Small intestine (tissue), 7 donors: Measurements from ENCODE around the gene FBP1. TPM values are rescaled to one million over a fixed set of nuclear protein-coding genes. Genes with fewer than 3 reads are reported as not detected.

Experiments
- DNase-seq, 2 donors: peaks; one replicate each; pipeline versions ENCODE4 v3.0.0 to v3.0.0-alpha.2; 2013
- FAIRE-seq: peaks from 2 replicates; lab custom pipeline; 2012; peaks lifted over from hg19 to GRCh38; lab: Jason Lieb, UNC
- H3K27ac ChIP-seq, 3 donors: one replicate each; pipeline ENCODE4 v1.5.1; 2013; ENCODE audit warnings: low read length in 2 of 3, mild to moderate bottlenecking in 2 of 3, control low read depth in 1 of 3, inconsistent platforms in 1 of 3, low read depth in 1 of 3, moderate library complexity in 1 of 3
- H3K27me3 ChIP-seq, 3 donors: one replicate each; pipeline ENCODE4 v1.6.1; 2013; ENCODE audit warnings: low read length in 3 of 3, inconsistent platforms in 1 of 3; ENCODE audit not compliant: control insufficient read depth in 3 of 3, insufficient read depth in 3 of 3
- H3K36me3 ChIP-seq, 3 donors: one replicate each; pipeline ENCODE4 v1.6.1; 2013; ENCODE audit warnings: low read length in 3 of 3, inconsistent platforms in 1 of 3, low read depth in 1 of 3, mild to moderate bottlenecking in 1 of 3, moderate library complexity in 1 of 3; ENCODE audit not compliant: control insufficient read depth in 3 of 3, insufficient read depth in 2 of 3
- H3K4me1 ChIP-seq, 3 donors: one replicate each; pipeline ENCODE4 v1.6.1; 2013; ENCODE audit warnings: low read length in 2 of 3, inconsistent platforms in 1 of 3, low read depth in 1 of 3, mild to moderate bottlenecking in 1 of 3, moderate library complexity in 1 of 3; ENCODE audit not compliant: control insufficient read depth in 3 of 3, insufficient read depth in 2 of 3
- H3K4me3 ChIP-seq, 3 donors: one replicate each; pipeline ENCODE4 v1.5.1; 2013; ENCODE audit warnings: low read length in 3 of 3, control low read depth in 1 of 3, inconsistent platforms in 1 of 3, low read depth in 1 of 3, mild to moderate bottlenecking in 1 of 3, moderate library complexity in 1 of 3
- H3K9me3 ChIP-seq, 2 donors: one replicate each; pipeline ENCODE4 v1.6.1; 2013; ENCODE audit warnings: low read depth in 1 of 2, low read length in 1 of 2; ENCODE audit not compliant: control insufficient read depth in 2 of 2, insufficient read depth in 1 of 2
- WGBS, 3 donors: extraction: QIAGEN DNeasy Blood & Tissue Kit; methylation state at CpG; one replicate each; pipeline ENCODE4 v1.1.7; 2013; 5-methylcytosine and 5-hydroxymethylcytosine counted together
- polyA plus RNA-seq, 4 donors: library from polyadenylated mRNA; stranded (reverse) in 3 of 4; unstranded in 1 of 4; fragments of 200-250 nt in 3 of 4; fragments of 120-200 nt in 1 of 4; gene quantifications; one replicate each; pipeline versions ENCODE4 v1.2.1 to v1.2.3, GENCODE V29; 2013
- donor health status: healthy with polysubstance abuse.
- donor health status: control.
- donor health status: control.
- donor health status: Bipolar disorder and iron deficiency.
- donor health status: healthy.

The FBP1 gene
- polyA plus RNA-seq, 4 donors = 113 to 1,158 (median 352) TPM

GRCh38 chr9:94607423-94607691, 32.0 kb downstream of the FBP1 start:
- Histone ChIP-seq H3K36me3 (peaks cover 0 to 61% (median 11%) of the 10 kb centered on the region in 3 donors), H3K9me3 (no peaks in the 10 kb centered on the region), H3K4me1 (peaks cover 2 to 84% (median 4%) of the 10 kb centered on the region in 3 donors), H3K27me3 (no peaks in the 10 kb centered on the region), H3K27ac (peak overlapping the region; percentile 50 to 94 (median 74)), H3K4me3 (no peak overlapping the region)
- DNase-seq (peak; percentile 53 to 65), FAIRE-seq (no peak)
- 13 to 71% (median 53%) methylated on average over 8 of the region's 8 CpGs for WGBS, 3 donors

DNA sequence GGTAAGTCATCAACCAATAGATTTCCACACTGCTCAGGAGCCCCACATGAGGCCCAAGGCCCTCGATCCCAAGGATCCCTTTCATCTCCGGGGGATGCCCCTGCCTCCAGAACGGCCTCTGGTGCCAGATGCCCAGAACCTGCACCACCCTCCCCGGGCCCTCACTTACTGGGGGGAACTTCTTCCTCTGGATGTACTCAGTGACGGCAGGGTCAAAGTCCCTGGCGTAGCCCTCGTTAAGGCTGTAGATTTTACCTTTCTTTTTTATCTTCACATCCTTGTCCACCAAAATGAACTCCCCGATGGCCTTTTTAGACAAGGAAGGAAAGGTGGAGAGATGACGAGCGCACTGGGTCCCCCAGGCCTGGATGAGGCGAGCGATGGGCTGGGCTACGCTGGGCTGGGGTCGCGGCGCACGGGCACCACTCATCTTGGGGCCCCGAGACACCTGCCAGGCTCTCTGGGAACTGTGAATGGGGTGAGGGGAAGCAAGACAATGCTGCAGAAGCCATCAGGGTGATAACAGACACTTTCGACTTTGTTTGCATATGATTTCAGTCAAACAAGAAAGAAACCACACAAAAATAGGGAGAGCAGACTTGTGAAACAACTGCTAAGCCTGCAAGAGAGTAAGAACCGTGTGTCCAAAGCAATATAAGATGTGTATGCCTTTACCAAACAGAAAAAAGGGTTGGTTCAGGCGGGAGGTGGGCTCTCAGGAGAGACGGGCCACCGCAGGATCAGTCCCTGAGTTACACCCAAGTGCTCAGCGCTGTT, 32.5 kb downstream of the FBP1 start:
- no peak overlapping the region for H3K4me3 ChIP-seq
- H3K4me1 ChIP-seq = peaks cover 2 to 79% (median 4%) of the 10 kb centered on the region in 3 donors
- DNase-seq (peak; percentile 64 to 73), FAIRE-seq (no peak)
- peaks cover 0 to 63% (median 11%) of the 10 kb centered on the region in 3 donors for H3K36me3 ChIP-seq
- no peaks in the 10 kb centered on the region for H3K27me3 ChIP-seq
- H3K27ac ChIP-seq = peak overlapping the region; percentile 50 to 94 (median 74)
- no peaks in the 10 kb centered on the region for H3K9me3 ChIP-seq
- WGBS, 3 donors = 21 to 68% (median 50%) methylated on average over 24 of the region's 24 CpGs

GRCh38 chr9:94603259-94604160, 35.8 kb downstream of the FBP1 start:
- Histone ChIP-seq H3K27ac (peak overlapping the region in 2 of 3 donors; percentile 19 to 68), H3K4me3 (no peak overlapping the region), H3K36me3 (peaks cover 0 to 47% (median 5%) of the 10 kb centered on the region in 3 donors), H3K27me3 (no peaks in the 10 kb centered on the region), H3K4me1 (peaks cover 2 to 63% (median 4%) of the 10 kb centered on the region in 3 donors), H3K9me3 (no peaks in the 10 kb centered on the region)
- FAIRE-seq (no peak), DNase-seq (peak; percentile 86 to 93)
- WGBS, 3 donors = 11 to 25% (median 18%) methylated on average over 21 of the region's 21 CpGs

DNA sequence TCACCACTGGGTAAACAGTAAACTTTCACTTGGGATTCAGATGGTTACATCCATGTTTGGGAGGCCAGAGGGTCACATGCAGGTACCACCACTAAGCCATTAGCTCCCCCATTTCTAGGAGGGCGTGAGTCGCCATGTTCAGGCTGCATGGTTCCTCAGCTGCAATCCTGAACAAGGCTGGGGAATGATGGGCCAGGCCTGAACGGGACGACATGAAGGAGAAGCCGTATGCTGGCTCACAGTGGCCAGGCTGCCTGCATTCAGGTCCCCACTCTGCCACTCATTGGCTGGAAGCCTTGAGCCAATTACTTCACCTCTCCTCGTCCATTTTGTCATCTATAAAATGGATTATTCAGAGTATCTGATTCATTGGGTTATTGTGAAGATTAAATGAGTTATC, 36.7 kb downstream of the FBP1 start:
- 84 to 86% (median 85%) methylated on average over 6 of the region's 6 CpGs for WGBS, 3 donors
- Histone ChIP-seq H3K27me3 (no peaks in the 10 kb centered on the region), H3K9me3 (no peaks in the 10 kb centered on the region), H3K4me3 (no peak overlapping the region), H3K27ac (peak overlapping the region in 1 of 3 donors; percentile 68), H3K4me1 (peaks cover 2 to 55% (median 4%) of the 10 kb centered on the region in 3 donors), H3K36me3 (peaks cover 0 to 43% (median 5%) of the 10 kb centered on the region in 3 donors)
- DNase-seq (no peak), FAIRE-seq (no peak)

DNA sequence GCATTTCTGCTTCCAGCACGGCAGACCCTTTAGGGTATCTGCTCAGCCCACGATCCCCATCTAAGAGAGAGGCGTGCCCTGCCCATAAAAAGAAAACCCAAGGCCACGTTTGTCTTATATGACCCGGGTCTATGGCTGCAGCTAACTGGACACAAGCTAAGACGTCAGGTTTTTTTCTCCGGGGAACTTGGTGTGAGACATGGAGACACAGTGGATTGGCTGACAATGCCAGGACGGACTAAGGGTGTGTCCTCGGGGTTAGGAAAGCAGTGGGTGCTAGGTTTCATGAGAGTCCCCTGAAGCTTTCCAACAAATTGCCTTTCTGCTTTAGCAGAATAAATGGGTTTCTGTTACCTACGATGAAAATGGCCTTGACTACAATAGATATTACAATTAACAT, 38.6 kb downstream of the FBP1 start:
- H3K9me3 ChIP-seq = no peaks in the 10 kb centered on the region
- DNase-seq (no peak), FAIRE-seq (no peak)
- peaks cover 0 to 36% (median 4%) of the 10 kb centered on the region in 3 donors for H3K4me1 ChIP-seq
- WGBS, 3 donors = 46 to 84% (median 59%) methylated on average over 10 of the region's 10 CpGs
- peak overlapping the region in 1 of 3 donors; percentile 32 for H3K27ac ChIP-seq
- no peaks in the 10 kb centered on the region for H3K27me3 ChIP-seq
- H3K4me3 ChIP-seq = no peak overlapping the region
- H3K36me3 ChIP-seq = peaks cover 0 to 26% (median 5%) of the 10 kb centered on the region in 3 donors

DNA sequence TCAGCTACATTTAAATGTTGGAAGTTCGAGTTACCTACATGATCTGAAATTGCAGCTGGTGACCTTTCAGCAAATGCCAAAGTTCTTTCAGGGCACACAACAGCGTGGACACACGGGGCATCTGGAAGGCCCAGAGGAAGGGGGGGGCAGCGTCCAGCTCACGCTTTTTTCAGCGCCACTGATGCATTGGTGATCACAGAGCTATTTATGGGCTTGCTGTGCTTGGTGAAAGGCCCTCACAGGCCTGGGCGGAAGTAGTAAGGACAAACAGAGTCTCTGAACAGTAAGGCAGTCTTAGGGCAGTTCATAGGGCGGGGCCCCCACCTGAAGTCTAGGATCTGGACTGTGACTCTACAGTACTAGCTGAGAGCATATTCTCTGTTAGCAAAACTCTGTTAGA, 39.1 kb downstream of the FBP1 start:
- peak overlapping the region in 1 of 3 donors; percentile 32 for H3K27ac ChIP-seq

GRCh38 chr9:94599102-94599501, 40.2 kb downstream of the FBP1 start:
- DNase-seq = no peak
- no peak for FAIRE-seq
- Histone ChIP-seq H3K4me3 (no peak overlapping the region), H3K9me3 (no peaks in the 10 kb centered on the region), H3K36me3 (peaks cover 0 to 15% (median 3%) of the 10 kb centered on the region in 3 donors), H3K4me1 (peaks cover 0 to 21% (median 4%) of the 10 kb centered on the region in 3 donors), H3K27me3 (no peaks in the 10 kb centered on the region), H3K27ac (no peak overlapping the region)
- 86 to 94% (median 92%) methylated on average over 7 of the region's 7 CpGs for WGBS, 3 donors

More for the DNA sequence above, 39.1 kb downstream of the FBP1 start:
- peak; percentile 49 to 69 for DNase-seq
- no peaks in the 10 kb centered on the region for H3K27me3 ChIP-seq
- H3K4me1 ChIP-seq = peaks cover 0 to 31% (median 4%) of the 10 kb centered on the region in 3 donors
- 39 to 72% (median 44%) methylated on average over 8 of the region's 8 CpGs for WGBS, 3 donors
- peaks cover 0 to 23% (median 4%) of the 10 kb centered on the region in 3 donors for H3K36me3 ChIP-seq
- no peak overlapping the region for H3K4me3 ChIP-seq
- no peaks in the 10 kb centered on the region for H3K9me3 ChIP-seq
- no peak for FAIRE-seq
